ENCODE results near the gene CYP24A1.

DNA sequence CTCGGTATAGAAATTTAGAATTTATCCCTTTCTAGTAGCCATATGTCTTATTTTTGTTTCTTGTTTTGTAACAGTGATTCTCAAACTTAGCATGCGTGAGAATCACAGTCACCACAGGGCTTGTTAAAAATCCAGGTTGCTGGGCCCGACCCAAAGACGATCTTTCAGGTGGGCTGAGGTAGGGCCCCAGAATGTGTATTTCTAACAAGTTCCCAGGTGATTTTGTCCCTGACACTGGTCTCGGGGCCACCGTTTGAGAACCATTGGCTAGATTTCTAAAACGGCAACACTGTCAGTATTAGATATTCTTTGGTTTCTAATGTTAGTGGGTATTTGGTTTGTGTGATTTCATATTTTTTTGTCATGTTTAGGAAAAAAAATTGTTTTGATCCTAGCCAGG lies 44.0 kb upstream of the CYP24A1 start:
- TF ChIP-seq, protein P1, sequence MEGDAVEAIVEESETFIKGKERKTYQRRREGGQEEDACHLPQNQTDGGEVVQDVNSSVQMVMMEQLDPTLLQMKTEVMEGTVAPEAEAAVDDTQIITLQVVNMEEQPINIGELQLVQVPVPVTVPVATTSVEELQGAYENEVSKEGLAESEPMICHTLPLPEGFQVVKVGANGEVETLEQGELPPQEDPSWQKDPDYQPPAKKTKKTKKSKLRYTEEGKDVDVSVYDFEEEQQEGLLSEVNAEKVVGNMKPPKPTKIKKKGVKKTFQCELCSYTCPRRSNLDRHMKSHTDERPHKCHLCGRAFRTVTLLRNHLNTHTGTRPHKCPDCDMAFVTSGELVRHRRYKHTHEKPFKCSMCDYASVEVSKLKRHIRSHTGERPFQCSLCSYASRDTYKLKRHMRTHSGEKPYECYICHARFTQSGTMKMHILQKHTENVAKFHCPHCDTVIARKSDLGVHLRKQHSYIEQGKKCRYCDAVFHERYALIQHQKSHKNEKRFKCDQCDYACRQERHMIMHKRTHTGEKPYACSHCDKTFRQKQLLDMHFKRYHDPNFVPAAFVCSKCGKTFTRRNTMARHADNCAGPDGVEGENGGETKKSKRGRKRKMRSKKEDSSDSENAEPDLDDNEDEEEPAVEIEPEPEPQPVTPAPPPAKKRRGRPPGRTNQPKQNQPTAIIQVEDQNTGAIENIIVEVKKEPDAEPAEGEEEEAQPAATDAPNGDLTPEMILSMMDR (conservative IDR thresholded peaks at IDR 0.05; ENCODE audit: low read depth, low read length): no peak
- no peak for TF ChIP-seq EZH2 (IDR thresholded peaks at IDR 0.05; ENCODE audit: low read length, unreplicated experiment)

Data from PC-3 (cell line).